Caco-2 (cell line): ENCODE measurements around the gene TUFM. TPM values are rescaled to one million over a fixed set of nuclear protein-coding genes. Genes with fewer than 3 reads are reported as not detected.

Experiments
- BruUV-seq: library from RNA; stranded (reverse); fragments of 400-500 nt; replicated peaks from 2 replicates; lab custom pipeline; 2021; lab: Mats Ljungman, UMichigan
- CTCF ChIA-PET: fragments of 300-600 bp; sonication (Branson Sonifier 250); formaldehyde crosslinking; loops from one replicate; lab custom pipeline; 2022; ENCODE audit warnings: antibody characterized with exemption; lab: Charles Lee
- POLR2A ChIA-PET: fragments of 300-600 bp; sonication (Branson Sonifier 250); formaldehyde crosslinking; loops from one replicate; lab custom pipeline; 2022; ENCODE audit warnings: antibody characterized with exemption; lab: Charles Lee
- DNase-seq, 2 experiments: peaks; one replicate each; pipeline versions ENCODE4 v3.0.0 to v3.0.0-alpha.2; 2020 to 2022
- H3K27me3 ChIP-seq: replicated peaks from 2 replicates; pipeline ENCODE4 v1.6.0; 2011; ENCODE audit warnings: low read length; ENCODE audit not compliant: control insufficient read depth, insufficient read depth
- H3K36me3 ChIP-seq: 2 replicates; pipeline ENCODE4 v1.5.1; 2011; ENCODE audit warnings: low read length; ENCODE audit not compliant: control insufficient read depth, insufficient read depth
- H3K4me1 ChIP-seq: fragments of 250-450 bp; sonication (Bioruptor Pico); 2 replicates; pipeline ENCODE4 v1.5.1; 2020; ENCODE audit warnings: mild to moderate bottlenecking
- H3K4me3 ChIP-seq: 2 replicates; pipeline ENCODE4 v1.5.1; 2011; ENCODE audit warnings: low read depth, mild to moderate bottlenecking, control low read depth, low read length
- H3K9me3 ChIP-seq: fragments of 250-450 bp; sonication (Bioruptor Pico); 2 replicates; pipeline ENCODE4 v1.5.1; 2020; ENCODE audit warnings: mild to moderate bottlenecking, moderate library complexity
- H3K27ac Mint-ChIP-seq: one replicate; pipeline ENCODE4 v1.8.0; 2022; ENCODE audit warnings: mixed read lengths; ENCODE audit not compliant: unreplicated experiment
- H3K27me3 Mint-ChIP-seq: one replicate; pipeline ENCODE4 v1.8.0; 2022; ENCODE audit warnings: mixed read lengths; ENCODE audit not compliant: insufficient read depth, unreplicated experiment
- H3K36me3 Mint-ChIP-seq: one replicate; pipeline ENCODE4 v1.8.0; 2022; ENCODE audit warnings: mild to moderate bottlenecking, mixed read lengths; ENCODE audit not compliant: insufficient read depth, unreplicated experiment
- H3K4me1 Mint-ChIP-seq: one replicate; pipeline ENCODE4 v1.8.0; 2022; ENCODE audit warnings: low read depth, mixed read lengths; ENCODE audit not compliant: unreplicated experiment
- H3K4me3 Mint-ChIP-seq: one replicate; pipeline ENCODE4 v1.8.0; 2022; ENCODE audit warnings: mild to moderate bottlenecking, moderate library complexity, mixed read lengths; ENCODE audit not compliant: unreplicated experiment
- H3K9me3 Mint-ChIP-seq: one replicate; pipeline ENCODE4 v1.8.0; 2022; ENCODE audit warnings: mixed read lengths; ENCODE audit not compliant: unreplicated experiment
- intact Hi-C: fragments of 100-400 bp; cut with micrococcal nuclease; formaldehyde crosslinking; loops from one replicate; pipeline ENCODE4 v1.10.0; 2022; ENCODE audit not compliant: unreplicated experiment
- total RNA-seq: library from RNA; stranded (reverse); gene quantifications from 2 replicates; pipeline ENCODE4 v1.2.3, GENCODE V29; 2022
- TF ChIP-seq, protein P1 (sequence below), 2 experiments: fragments of 200-600 bp in 1 of 2; IDR thresholded peaks; 1 replicate in 1 of 2; 2 replicates in 1 of 2; pipeline versions ENCODE4 v1.5.1 to v1.8.0; 2011 to 2022; ENCODE audit warnings: antibody characterized with exemption in 1 of 2, control low read depth in 1 of 2, inconsistent platforms in 1 of 2, low read depth in 1 of 2, low read length in 1 of 2, mild to moderate bottlenecking in 1 of 2, moderate library complexity in 1 of 2; ENCODE audit not compliant: insufficient read depth in 1 of 2, severe bottlenecking in 1 of 2, unreplicated experiment in 1 of 2

Gene TUFM
- total RNA-seq, 1 experiment from 2014 or later = 207 TPM

DNA sequence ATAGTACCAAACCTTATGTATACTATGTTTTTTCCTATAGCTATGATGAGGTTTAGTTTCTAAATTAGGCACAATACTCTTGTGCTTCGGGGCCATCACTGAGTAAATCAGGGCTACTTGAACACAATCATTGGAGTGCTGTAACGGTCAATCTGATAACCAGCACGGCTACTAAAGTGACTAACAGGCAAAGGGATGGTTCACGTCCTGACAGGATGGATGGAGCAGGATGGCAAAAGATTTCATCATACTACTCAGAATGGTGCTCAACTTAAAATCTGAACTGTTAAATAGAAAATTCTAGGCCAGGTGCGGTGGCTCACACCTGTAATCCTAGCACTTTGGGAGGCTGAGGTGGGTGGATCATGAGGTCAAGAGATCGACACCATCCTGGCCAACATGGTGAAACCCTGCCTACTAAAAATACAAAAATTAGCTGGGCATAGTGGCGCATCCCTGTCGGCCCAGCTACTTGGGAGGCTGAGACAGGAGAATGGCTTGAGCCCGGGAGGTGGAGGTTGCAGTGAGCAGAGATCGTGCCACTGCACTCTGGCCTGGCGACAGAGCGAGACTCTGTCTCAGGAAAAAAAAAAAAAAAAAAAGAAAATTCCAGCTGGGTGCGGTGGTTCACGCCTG lies 7.0 kb downstream of the TUFM start:
- Mint-ChIP-seq H3K27me3 (no peaks in the 10 kb centered on the region), H3K9me3 (no peaks in the 10 kb centered on the region), H3K27ac (peak overlapping the region; percentile 35), H3K4me1 (peaks cover 7% of the 10 kb centered on the region), H3K36me3 (peaks cover 95% of the 10 kb centered on the region), H3K4me3 (no peak overlapping the region)
- Histone ChIP-seq H3K27me3 (no peaks in the 10 kb centered on the region), H3K4me1 (no peaks in the 10 kb centered on the region), H3K4me3 (no peak overlapping the region), H3K36me3 (peaks cover 4% of the 10 kb centered on the region), H3K9me3 (no peaks in the 10 kb centered on the region)
- ChIA-PET POLR2A (interaction anchor here (0.6 kb wide), 1 partner anchor 153 kb away, joined by 4 read pairs; no protein-coding TSS in a partner anchor), CTCF (no interaction called here)
- TF ChIP-seq, protein P1, sequence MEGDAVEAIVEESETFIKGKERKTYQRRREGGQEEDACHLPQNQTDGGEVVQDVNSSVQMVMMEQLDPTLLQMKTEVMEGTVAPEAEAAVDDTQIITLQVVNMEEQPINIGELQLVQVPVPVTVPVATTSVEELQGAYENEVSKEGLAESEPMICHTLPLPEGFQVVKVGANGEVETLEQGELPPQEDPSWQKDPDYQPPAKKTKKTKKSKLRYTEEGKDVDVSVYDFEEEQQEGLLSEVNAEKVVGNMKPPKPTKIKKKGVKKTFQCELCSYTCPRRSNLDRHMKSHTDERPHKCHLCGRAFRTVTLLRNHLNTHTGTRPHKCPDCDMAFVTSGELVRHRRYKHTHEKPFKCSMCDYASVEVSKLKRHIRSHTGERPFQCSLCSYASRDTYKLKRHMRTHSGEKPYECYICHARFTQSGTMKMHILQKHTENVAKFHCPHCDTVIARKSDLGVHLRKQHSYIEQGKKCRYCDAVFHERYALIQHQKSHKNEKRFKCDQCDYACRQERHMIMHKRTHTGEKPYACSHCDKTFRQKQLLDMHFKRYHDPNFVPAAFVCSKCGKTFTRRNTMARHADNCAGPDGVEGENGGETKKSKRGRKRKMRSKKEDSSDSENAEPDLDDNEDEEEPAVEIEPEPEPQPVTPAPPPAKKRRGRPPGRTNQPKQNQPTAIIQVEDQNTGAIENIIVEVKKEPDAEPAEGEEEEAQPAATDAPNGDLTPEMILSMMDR (IDR thresholded peaks at IDR 0.05; ENCODE audit: insufficient read depth in 1 of 2, low read depth in 1 of 2, low read length in 1 of 2, severe bottlenecking in 1 of 2, unreplicated experiment in 1 of 2) = no peak
- BruUV-seq = no TSS peak
- intact Hi-C loops = no loop called here
- DNase-seq = no peak

DNA sequence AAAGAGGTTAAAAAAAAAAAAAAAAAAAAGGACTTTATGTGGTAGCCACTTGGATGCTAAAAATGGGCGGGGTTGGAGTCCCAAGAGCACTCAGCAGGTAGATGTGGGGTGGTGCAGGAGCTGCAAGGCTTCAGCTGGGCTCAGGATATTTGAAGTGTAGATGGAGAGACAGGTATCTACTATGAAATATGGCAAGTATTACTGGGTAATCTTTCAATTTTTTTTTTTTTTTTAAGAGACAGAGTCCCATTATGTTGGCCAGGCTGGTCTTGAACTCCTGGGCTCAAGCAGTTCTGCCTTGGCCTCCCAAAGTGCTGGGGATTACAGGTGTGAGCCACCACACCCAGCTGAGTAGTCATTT lies 7.6 kb downstream of the TUFM start:
- H3K4me3 ChIP-seq = no peak overlapping the region
- POLR2A ChIA-PET = no interaction called here
- no peaks in the 10 kb centered on the region for H3K4me1 ChIP-seq
- no TSS peak for BruUV-seq
- H3K36me3 ChIP-seq = peaks cover 2% of the 10 kb centered on the region; the same call in 1 of the 2 replicates
- H3K4me3 Mint-ChIP-seq = peak overlapping the region; percentile 2
- H3K27ac Mint-ChIP-seq = peak overlapping the region; percentile 76
- H3K36me3 Mint-ChIP-seq = peaks cover 95% of the 10 kb centered on the region
- TF ChIP-seq, protein P1 (IDR thresholded peaks at IDR 0.05; ENCODE audit: insufficient read depth in 1 of 2, low read depth in 1 of 2, low read length in 1 of 2, severe bottlenecking in 1 of 2, unreplicated experiment in 1 of 2) = no peak
- CTCF ChIA-PET = no interaction called here
- intact Hi-C loops = no loop called here
- no peak for DNase-seq
- H3K4me1 Mint-ChIP-seq = peaks cover 9% of the 10 kb centered on the region
- H3K27me3 Mint-ChIP-seq = no peaks in the 10 kb centered on the region
- no peaks in the 10 kb centered on the region for H3K9me3 ChIP-seq
- H3K27me3 ChIP-seq = no peaks in the 10 kb centered on the region
- H3K9me3 Mint-ChIP-seq = no peaks in the 10 kb centered on the region

- BruUV-seq = no TSS peak
- Mint-ChIP-seq H3K27me3 (no peaks in the 10 kb centered on the region), H3K36me3 (peaks cover 95% of the 10 kb centered on the region), H3K9me3 (no peaks in the 10 kb centered on the region), H3K4me1 (peaks cover 15% of the 10 kb centered on the region), H3K4me3 (peak overlapping the region; percentile 2), H3K27ac (peak overlapping the region; percentile 76)
- TF ChIP-seq, protein P1 (IDR thresholded peaks at IDR 0.05; ENCODE audit: insufficient read depth in 1 of 2, low read depth in 1 of 2, low read length in 1 of 2, severe bottlenecking in 1 of 2, unreplicated experiment in 1 of 2) = no peak
- ChIA-PET CTCF (no interaction called here), POLR2A (no interaction called here)
- no peak for DNase-seq
- no peaks in the 10 kb centered on the region for H3K4me1 ChIP-seq
- H3K36me3 ChIP-seq = peaks cover 2% of the 10 kb centered on the region; the same call in 1 of the 2 replicates
- intact Hi-C loops = no loop called here
- no peaks in the 10 kb centered on the region for H3K27me3 ChIP-seq
- no peaks in the 10 kb centered on the region for H3K9me3 ChIP-seq
- no peak overlapping the region for H3K4me3 ChIP-seq
Measured at GRCh38 chr16:28837672-28838557, 8.2 kb downstream of the TUFM start.
